HG02943 (cell line): ENCODE data around the gene CCR2.
"Not testable (repeated sequence)": the region's sequence is repeated elsewhere in the genome, so short reads cannot be mapped to it uniquely, and the experiment has no call there.

Experiments
- ATAC-seq: cut with Tn5 transposase; IDR thresholded peaks from one replicate; pipeline ENCODE4 v1.9.1; 2021; ENCODE audit warnings: mild to moderate bottlenecking, low read depth, moderate library complexity; ENCODE audit not compliant: unreplicated experiment

CCR2 gene

GRCh38 chr3:46399557-46399956, 45.6 kb downstream of the CCR2 start:
- no peak for ATAC-seq

DNA sequence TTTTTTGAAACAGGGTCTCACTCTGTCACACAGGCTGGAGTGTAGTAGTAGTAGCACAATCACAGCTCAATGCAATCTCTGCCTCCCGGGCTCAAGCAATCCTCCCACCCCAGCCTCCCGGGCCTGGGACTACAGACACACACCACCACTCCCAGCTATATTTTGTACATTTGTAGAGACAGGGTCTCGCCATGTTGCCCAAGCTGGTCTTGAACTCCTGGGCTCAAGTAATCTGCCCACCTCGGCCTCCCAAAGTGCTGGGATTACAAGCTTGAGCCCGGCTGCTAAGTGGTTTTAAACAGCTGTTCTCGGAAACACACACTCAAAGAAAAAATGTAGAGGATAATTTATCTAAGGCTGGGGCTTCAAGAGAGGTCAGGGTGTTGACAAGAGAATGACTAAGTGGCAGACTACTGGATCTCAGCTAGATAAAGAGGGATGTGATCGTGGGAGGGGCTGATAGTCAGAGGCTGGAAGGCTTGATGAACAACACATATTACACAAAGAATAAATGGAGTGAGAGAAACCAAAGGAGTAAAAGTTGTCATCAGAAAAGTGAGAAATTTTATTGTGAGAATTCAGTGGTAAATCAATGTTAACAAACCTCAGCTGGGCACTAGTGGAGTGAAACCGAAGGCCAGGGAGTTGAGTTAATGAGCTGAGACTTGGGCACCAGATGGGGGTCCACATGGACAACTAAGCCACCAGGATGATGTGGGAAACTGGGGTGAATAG, 46.3 kb downstream of the CCR2 start:
- no peak for ATAC-seq

GRCh38 chr3:46400846-46401245, 46.9 kb downstream of the CCR2 start:
- no peak for ATAC-seq

DNA sequence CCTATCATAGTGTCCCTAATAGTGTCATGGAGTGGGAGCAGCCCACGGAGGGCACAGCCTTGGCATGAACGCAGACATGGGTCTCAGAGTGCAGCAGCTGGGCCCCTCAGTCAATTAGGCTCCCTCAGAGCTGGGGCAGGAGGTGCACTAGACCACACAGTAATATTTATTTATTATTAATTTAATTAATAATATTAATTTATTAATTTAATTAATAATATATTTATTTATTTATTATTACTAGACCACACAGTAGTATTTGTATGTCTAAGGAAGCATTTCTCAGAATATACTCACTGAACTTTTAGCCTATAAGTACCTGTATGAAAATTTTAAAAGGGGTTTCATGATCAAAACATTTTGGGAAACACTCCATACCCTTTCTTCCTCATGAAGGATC, 47.7 kb downstream of the CCR2 start:
- ATAC-seq: no peak

GRCh38 chr3:46402902-46403301, 49.0 kb downstream of the CCR2 start:
- ATAC-seq: not testable (repeated sequence)

DNA sequence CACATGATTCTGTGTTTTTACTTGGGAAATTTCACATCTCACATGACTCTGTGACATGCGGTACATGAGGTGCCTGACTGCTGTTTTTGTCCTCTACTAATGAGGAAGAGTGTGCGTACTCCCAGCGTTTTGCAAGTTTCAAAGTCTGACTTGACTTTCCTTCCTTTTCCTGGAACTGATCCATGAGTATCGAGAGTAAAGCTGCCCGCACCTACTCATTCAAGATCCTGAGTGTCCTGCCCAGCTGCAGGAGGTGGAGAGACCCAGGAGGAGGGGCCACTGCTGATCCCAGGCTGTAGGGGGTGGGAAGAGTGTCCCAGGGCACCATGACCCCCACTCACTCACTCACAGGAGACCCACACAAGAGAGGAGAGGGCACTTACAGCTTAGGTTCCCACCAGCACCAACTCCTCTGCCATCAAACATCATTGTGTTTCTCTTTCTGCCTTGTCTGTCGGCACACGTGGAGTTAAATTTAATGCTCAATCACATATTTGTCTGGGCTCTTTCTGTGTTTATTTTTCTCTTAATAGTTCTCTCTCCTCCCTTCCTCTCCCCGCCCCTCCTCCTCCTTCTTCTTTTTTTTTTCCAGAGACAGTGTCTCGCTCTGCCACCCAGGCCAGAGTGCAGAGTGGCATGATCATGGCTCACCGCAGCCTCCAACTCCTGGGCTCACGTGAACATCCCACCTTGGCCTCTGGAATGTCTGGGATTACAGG, 51.5 kb downstream of the CCR2 start:
- ATAC-seq: no peak

- ATAC-seq: no peak
Observed at GRCh38 chr3:46406443-46406787, 52.5 kb downstream of the CCR2 start.

DNA sequence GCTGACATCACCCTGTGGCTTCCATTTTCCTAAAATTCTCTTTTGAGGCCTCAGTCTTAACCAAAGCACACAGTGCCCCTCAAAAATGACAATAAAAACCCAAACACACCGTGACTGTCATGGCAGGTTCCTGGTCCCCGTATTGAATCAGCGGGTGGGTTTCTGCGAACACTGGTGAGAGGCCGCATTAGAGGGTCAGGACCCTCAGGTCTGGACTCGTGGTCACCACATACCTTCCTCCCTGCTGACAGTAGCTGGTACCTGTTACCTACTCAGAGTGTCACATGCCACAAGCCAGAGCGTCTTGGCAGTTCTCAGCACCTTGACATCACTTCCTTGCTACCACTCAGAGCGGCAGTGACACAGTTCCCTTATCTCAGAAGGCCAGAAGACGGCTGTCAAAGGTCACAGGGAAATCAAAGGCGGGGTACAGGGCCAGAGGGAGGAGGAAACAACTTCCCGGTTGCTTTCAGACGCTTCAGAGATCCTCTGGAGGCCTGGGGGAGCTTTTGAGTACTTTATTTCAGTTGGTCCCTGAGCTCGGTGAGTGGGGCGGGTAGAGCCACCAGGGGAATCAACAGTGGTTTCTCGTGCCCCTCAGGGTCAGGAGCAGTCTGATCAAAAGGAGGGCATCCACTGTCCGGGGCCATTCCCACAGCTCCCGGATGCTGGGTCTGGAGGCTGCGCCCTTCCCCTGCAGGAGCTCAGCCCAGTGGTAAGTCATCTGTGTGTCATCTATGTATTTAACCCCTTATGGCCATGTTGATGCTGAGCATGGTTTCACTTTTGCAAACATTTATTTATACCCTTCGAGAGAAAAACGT, 53.1 kb downstream of the CCR2 start, which contains the start of the genes CCR5AS and CCRL2:
TSS of gene CCR5AS (minus strand) at position 279 of the 824 bp plus-strand sequence.
TSS of gene CCRL2 (plus strand) at position 472 of the 824 bp plus-strand sequence. CDS start 821 bp downstream, outside the sequence.
- no peak for ATAC-seq

GRCh38 chr3:46407970-46408369, 54.1 kb downstream of the CCR2 start:
- no peak for ATAC-seq

GRCh38 chr3:46408853-46409252, 54.9 kb downstream of the CCR2 start:
- ATAC-seq: no peak

GRCh38 chr3:46409739-46410489, 56.0 kb downstream of the CCR2 start:
- ATAC-seq: no peak
